SK-N-MC (cell line): Measurements from ENCODE around the gene KCNT2.

Experiments used
- EZH2 ChIP-seq: fragments of 200-600 bp; sonication (generic); IDR thresholded peaks from one replicate; pipeline ENCODE4 v1.6.1; 2017; ENCODE audit warnings: antibody characterized with exemption
- POLR2AphosphoS5 ChIP-seq: IDR thresholded peaks from 2 replicates; pipeline ENCODE4 v1.6.1; 2012; ENCODE audit warnings: mild to moderate bottlenecking, low read depth, low read length, borderline replicate concordance

DNA sequence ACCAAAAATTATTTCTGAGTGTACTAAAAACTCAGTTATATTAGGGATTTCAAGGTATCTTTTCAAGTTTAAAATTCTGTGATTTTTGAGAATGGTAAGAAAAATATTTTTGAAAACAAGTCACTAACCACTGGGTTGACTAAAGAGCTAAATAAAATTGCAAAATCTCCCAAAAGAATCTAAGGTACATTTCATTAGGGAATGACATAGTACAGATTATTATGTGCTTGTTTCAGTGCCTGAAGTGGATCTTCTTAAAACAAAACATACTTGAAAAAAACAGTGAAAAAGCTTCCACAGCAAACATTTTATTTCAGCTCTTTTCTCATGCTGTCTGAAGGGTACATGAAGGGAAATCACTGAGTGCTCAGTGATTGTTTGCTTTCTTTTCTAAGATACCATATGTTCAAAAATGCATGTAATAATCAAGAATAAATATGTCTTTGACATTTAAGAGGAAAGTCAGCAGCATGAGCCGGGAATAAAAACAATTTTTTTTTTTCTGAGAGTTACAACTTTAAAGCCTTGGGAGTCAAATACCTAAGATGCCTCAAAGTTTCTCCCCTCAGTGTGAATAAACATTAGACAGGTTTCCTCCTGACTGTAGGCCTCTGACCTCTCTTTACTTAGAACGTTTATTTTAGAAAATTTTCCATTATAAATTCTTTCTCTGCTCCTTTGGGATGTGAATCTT lies 200.7 kb downstream of the KCNT2 start:
- TF ChIP-seq POLR2AphosphoS5 (no peak), EZH2 (no peak)
